ENCODE measurements around the gene CHID1. TPM values are rescaled to one million over a fixed set of nuclear protein-coding genes. Genes with fewer than 3 reads are reported as not detected.
A peak's percentile ranks its signal among the peaks of the same experiment; 100 is the strongest.

The CHID1 gene
- total and polyA plus RNA-seq, 7 experiments from 2014 or later: 30.8 to 61.0 (median 55.3) TPM

DNA sequence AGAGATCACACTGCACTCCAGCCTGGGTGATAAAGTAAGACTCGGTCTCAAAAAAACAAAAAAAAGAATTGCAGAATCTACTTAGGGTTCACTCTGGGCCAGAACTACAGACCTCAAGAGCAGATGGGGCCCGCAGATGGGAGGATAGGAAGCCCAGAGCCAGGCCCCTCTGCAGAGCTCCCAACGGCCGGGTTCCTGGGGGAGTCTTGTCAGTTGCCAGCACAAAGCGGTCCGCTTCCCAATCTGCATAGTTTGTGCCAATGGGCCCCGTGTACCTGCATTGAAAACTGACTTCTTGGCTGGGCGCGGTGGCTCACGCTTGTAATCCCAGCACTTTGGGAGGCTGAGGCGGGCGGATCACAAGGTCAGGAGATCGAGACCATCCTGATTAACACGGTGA, 1.7 kb upstream of the CHID1 start:
- peak overlapping the region in 7 of 10 donors; percentile 38 to 91 (median 87) for H3K4me3 Mint-ChIP-seq

DNA sequence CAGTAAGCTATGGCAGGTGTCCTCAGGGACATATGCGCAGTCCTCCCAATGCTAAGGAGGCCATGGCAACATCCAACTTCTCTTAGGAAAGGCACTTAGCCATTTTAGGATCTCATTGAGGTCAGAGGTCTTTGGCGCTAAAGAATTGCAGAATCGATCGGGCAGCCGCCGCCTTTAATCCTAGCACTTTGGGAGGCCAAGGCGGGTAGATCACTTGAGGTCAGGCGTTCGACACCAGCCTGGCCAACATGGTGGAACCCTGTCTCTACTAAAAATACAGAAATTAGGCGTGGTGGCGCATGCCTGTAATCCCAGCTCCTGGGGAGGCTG, 1.2 kb upstream of the CHID1 start:
- Mint-ChIP-seq H3K4me3 (peak overlapping the region; percentile 82 to 96 (median 89)), H3K27ac (peak overlapping the region; percentile 28 to 97 (median 77)), H3K9me3 (no peaks in the 10 kb centered on the region), H3K4me1 (peaks cover 15 to 24% (median 19%) of the 10 kb centered on the region in 7 donors), H3K36me3 (no peaks in the 10 kb centered on the region), H3K27me3 (no peaks in the 10 kb centered on the region)
- ATAC-seq (no peak), DNase-seq (no peak)
- H3K4me3 ChIP-seq (ENCODE audit: low read length): no peak overlapping the region
- intact Hi-C loops (cut with micrococcal nuclease): loop anchor here (2.0 to 10.0 kb wide), 5 partner anchors 63 to 473 kb away; partner anchors contain the start of genes BRSK2 (in 1 of the 2), PHRF1 (in 1 of the 2) and TALDO1 (in 1 of the 2)
- ChIA-PET CTCF (no interaction called here), POLR2A (interaction anchor here (0.9 to 1.4 kb wide), 5 partner anchors 10 to 348 kb away, joined by 3 to 6 read pairs (median 5); partner anchors contain the start of gene TSPAN4)
- peaks cover 0 to 11% (median 0%) of the 10 kb centered on the region in 3 experiments for H3K36me3 ChIP-seq (ENCODE audit: control insufficient read depth in 2 of 3, insufficient read depth in 3 of 3, low read length in 3 of 3)
- H3K4me1 ChIP-seq (ENCODE audit: control insufficient read depth in 2 of 2, insufficient read depth in 2 of 2, low read length in 2 of 2): peaks cover 4 to 10% of the 10 kb centered on the region in 2 donors
- no peaks in the 10 kb centered on the region for H3K9me3 ChIP-seq (ENCODE audit: control insufficient read depth in 2 of 3, low read length in 3 of 3)
- H3K27ac ChIP-seq (ENCODE audit: low read depth, low read length): no peak overlapping the region
- no peaks in the 10 kb centered on the region for H3K27me3 ChIP-seq (ENCODE audit: control insufficient read depth in 2 of 2, insufficient read depth in 2 of 2, low read length in 2 of 2)

More for the DNA sequence above, 1.7 kb upstream of the CHID1 start:
- DNase-seq (no peak), ATAC-seq (no peak)
- H3K27me3 Mint-ChIP-seq: no peaks in the 10 kb centered on the region
- CTCF ChIA-PET: no interaction called here
- peaks cover 4 to 10% of the 10 kb centered on the region in 2 donors for H3K4me1 ChIP-seq (ENCODE audit: control insufficient read depth in 2 of 2, insufficient read depth in 2 of 2, low read length in 2 of 2)
- POLR2A ChIA-PET: interaction anchor here (1.1 to 1.4 kb wide), 2 partner anchors 10 to 103 kb away, joined by 3 to 5 read pairs; no protein-coding TSS in a partner anchor
- no peaks in the 10 kb centered on the region for H3K27me3 ChIP-seq (ENCODE audit: control insufficient read depth in 2 of 2, insufficient read depth in 2 of 2, low read length in 2 of 2)
- peak overlapping the region in 2 of 9 donors; percentile 28 to 52 for H3K27ac Mint-ChIP-seq
- peaks cover 0 to 11% (median 0%) of the 10 kb centered on the region in 3 experiments for H3K36me3 ChIP-seq (ENCODE audit: control insufficient read depth in 2 of 3, insufficient read depth in 3 of 3, low read length in 3 of 3)
- H3K27ac ChIP-seq (ENCODE audit: low read depth, low read length): no peak overlapping the region
- no peak overlapping the region for H3K4me3 ChIP-seq (ENCODE audit: low read length)
- no peaks in the 10 kb centered on the region for H3K36me3 Mint-ChIP-seq
- H3K9me3 ChIP-seq (ENCODE audit: control insufficient read depth in 2 of 3, low read length in 3 of 3): no peaks in the 10 kb centered on the region
- intact Hi-C loops (cut with micrococcal nuclease): loop anchor here (5.0 to 10.0 kb wide), 3 partner anchors 65 to 473 kb away; partner anchors contain the start of genes BRSK2 (in 1 of the 2) and TALDO1 (in 1 of the 2)
- H3K4me1 Mint-ChIP-seq: peaks cover 15 to 24% (median 19%) of the 10 kb centered on the region in 7 donors
- H3K9me3 Mint-ChIP-seq: no peaks in the 10 kb centered on the region

DNA sequence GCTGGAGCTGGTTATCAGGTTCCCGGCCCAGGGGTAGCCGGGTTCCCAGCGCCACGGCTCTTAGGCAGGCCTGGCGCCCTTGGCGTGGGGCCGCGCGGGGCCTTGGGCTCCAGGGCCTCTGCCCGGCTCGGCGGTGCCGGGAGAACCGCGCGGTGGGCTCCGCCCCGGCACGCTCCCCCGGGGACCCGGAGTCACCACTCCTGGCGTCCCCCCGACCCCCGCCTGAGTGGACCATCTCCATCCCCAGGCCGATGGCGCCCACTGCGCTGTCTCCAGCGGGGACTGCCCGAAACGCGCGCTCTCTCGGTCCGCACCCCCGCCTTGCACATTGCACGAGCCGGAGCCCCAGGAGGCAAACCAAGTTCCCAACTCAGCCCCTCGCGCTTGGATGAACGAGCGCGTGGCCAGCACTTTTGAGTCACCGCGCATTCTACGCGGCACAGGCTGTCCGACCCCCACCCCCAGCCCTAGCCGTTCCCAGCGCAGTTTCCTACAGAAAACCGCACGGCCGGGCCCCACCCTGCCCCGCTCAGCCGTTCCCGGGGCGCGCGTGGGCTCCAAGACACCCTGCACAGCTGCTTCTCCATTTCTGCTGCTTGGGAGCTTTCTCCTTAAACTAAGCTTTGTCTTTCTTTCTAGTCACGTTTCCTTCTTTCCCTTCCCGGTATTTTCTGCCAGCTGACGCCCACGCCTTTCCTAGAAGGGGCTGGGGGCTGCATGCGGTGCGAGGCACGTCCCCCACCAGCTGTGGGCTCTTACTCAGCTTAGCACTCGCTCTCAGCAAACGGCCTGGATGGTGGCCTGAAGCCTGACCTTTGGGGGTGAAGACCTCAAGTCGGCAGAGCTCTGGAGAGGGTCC, 650 bp upstream of the CHID1 start:
- Mint-ChIP-seq H3K27ac (peak overlapping the region; percentile 28 to 97 (median 77)), H3K4me1 (peaks cover 15 to 24% (median 19%) of the 10 kb centered on the region in 7 donors), H3K4me3 (peak overlapping the region; percentile 82 to 96 (median 89)), H3K36me3 (peaks cover 0 to 3% (median 0%) of the 10 kb centered on the region in 5 donors), H3K9me3 (no peaks in the 10 kb centered on the region), H3K27me3 (no peaks in the 10 kb centered on the region)
- peaks cover 0 to 11% (median 0%) of the 10 kb centered on the region in 3 experiments for H3K36me3 ChIP-seq (ENCODE audit: control insufficient read depth in 2 of 3, insufficient read depth in 3 of 3, low read length in 3 of 3)
- H3K4me1 ChIP-seq (ENCODE audit: control insufficient read depth in 2 of 2, insufficient read depth in 2 of 2, low read length in 2 of 2): peaks cover 4 to 10% of the 10 kb centered on the region in 2 donors
- ChIA-PET POLR2A (interaction anchor here (0.9 to 1.4 kb wide), 6 partner anchors 8 to 347 kb away, joined by 3 to 6 read pairs (median 4); partner anchors contain the start of gene TSPAN4), CTCF (no interaction called here)
- H3K27me3 ChIP-seq (ENCODE audit: control insufficient read depth in 2 of 2, insufficient read depth in 2 of 2, low read length in 2 of 2): no peaks in the 10 kb centered on the region
- DNase-seq (peak in 4 of 9 donors; percentile 22 to 30 (median 27)), ATAC-seq (peak; percentile 43)
- H3K4me3 ChIP-seq (ENCODE audit: low read length): peak overlapping the region; percentile 54
- no peaks in the 10 kb centered on the region for H3K9me3 ChIP-seq (ENCODE audit: control insufficient read depth in 2 of 3, low read length in 3 of 3)
- H3K27ac ChIP-seq (ENCODE audit: low read depth, low read length): peak overlapping the region; percentile 66
- intact Hi-C loops (cut with micrococcal nuclease): loop anchor here (2.0 to 10.0 kb wide), 5 partner anchors 62 to 474 kb away; partner anchors contain the start of genes BRSK2 (in 1 of the 2), PHRF1 (in 1 of the 2) and TALDO1 (in 1 of the 2)

DNA sequence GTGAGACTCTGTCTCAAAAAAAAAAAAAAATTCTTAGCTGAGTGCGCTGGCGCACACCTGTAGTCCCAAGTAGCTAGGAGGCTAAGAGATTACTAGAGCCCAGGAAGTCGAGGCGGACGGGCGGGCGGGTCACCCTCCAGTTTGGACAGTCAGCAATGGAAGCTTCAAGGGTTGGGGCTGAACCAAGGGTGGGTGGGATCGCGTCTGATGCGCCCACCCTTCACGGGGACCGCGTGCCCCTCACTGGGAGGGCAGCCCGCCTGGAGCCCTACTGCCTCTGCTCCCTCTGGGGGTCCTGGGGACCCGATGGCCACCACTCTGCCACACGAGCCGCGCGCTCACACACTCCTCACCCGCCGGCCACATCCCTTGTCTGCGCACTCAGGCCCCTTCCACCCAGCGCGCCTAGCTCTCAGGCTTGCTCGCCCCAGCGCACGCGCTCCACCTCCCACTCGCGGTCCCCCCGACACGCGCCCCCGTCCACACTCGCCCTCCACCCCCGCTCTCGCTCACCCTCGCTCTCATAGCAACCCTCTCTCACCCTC, 494 bp downstream of the CHID1 start:
- Histone ChIP-seq H3K4me1 (ENCODE audit: control insufficient read depth in 2 of 2, insufficient read depth in 2 of 2, low read length in 2 of 2) (peaks cover 4 to 10% of the 10 kb centered on the region in 2 donors), H3K27me3 (ENCODE audit: control insufficient read depth in 2 of 2, insufficient read depth in 2 of 2, low read length in 2 of 2) (no peaks in the 10 kb centered on the region), H3K4me3 (ENCODE audit: low read length) (peak overlapping the region; percentile 68), H3K36me3 (ENCODE audit: control insufficient read depth in 2 of 3, insufficient read depth in 3 of 3, low read length in 3 of 3) (peaks cover 0 to 11% (median 0%) of the 10 kb centered on the region in 3 experiments), H3K9me3 (ENCODE audit: control insufficient read depth in 2 of 3, low read length in 3 of 3) (no peaks in the 10 kb centered on the region), H3K27ac (ENCODE audit: low read depth, low read length) (peak overlapping the region; percentile 79)
- ATAC-seq (no peak), DNase-seq (peak in 1 of 9 donors; percentile 30)
- intact Hi-C loops (cut with micrococcal nuclease): loop anchor here (1.0 to 10.0 kb wide), 8 partner anchors 15 to 475 kb away; partner anchors contain the start of genes AP2A2 (in 2 of the 2), BRSK2 (in 1 of the 2), DEAF1 (in 1 of the 2) and PHRF1 (in 1 of the 2)
- no peaks in the 10 kb centered on the region for H3K27me3 Mint-ChIP-seq
- ChIA-PET POLR2A (interaction anchor here (0.6 to 0.7 kb wide), 2 partner anchors 12 to 68 kb away, joined by 4 read pairs; no protein-coding TSS in a partner anchor), CTCF (interaction anchor here (1.3 kb wide), 1 partner anchor 62 kb away, joined by 3 read pairs; no protein-coding TSS in a partner anchor)
- H3K4me3 Mint-ChIP-seq: peak overlapping the region; percentile 76 to 99 (median 90)
- H3K4me1 Mint-ChIP-seq: peaks cover 15 to 24% (median 22%) of the 10 kb centered on the region in 7 donors
- H3K36me3 Mint-ChIP-seq: peaks cover 0 to 7% (median 0%) of the 10 kb centered on the region in 5 donors
- no peaks in the 10 kb centered on the region for H3K9me3 Mint-ChIP-seq
- H3K27ac Mint-ChIP-seq: peak overlapping the region in 8 of 9 donors; percentile 15 to 90 (median 77)

DNA sequence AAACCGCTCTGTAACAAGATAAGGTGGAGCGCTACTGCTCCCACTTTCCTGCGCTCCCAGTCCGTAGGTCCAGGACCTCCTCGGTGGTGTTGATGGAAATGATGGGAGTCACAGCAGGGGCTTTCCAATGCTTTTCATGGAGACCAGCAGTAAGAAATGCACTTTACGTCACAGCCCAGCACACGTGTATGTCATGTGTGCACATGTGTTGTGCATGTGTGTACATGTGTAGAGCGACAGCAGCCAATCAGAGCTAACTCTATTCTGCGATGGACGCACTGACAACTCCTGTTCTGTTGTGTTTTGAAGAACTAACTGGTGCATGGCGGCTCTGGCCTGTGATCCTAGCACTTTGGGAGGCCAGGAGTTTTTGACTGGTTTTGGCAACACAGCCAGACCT, 1.2 kb downstream of the CHID1 start:
- Mint-ChIP-seq H3K36me3 (peaks cover 0 to 11% (median 0%) of the 10 kb centered on the region in 5 donors), H3K9me3 (no peaks in the 10 kb centered on the region), H3K4me3 (peak overlapping the region; percentile 76 to 99 (median 90)), H3K27me3 (no peaks in the 10 kb centered on the region), H3K4me1 (peaks cover 15 to 24% (median 22%) of the 10 kb centered on the region in 7 donors), H3K27ac (peak overlapping the region in 1 of 9 donors; percentile 23)
- no peak overlapping the region for H3K27ac ChIP-seq (ENCODE audit: low read depth, low read length)
- H3K9me3 ChIP-seq (ENCODE audit: control insufficient read depth in 2 of 3, low read length in 3 of 3): no peaks in the 10 kb centered on the region
- POLR2A ChIA-PET: interaction anchor here (0.6 kb wide), 2 partner anchors 10 to 69 kb away, joined by 3 to 4 read pairs; no protein-coding TSS in a partner anchor
- ATAC-seq (no peak), DNase-seq (no peak)
- H3K36me3 ChIP-seq (ENCODE audit: control insufficient read depth in 2 of 3, insufficient read depth in 3 of 3, low read length in 3 of 3): peaks cover 0 to 16% (median 0%) of the 10 kb centered on the region in 3 experiments
- H3K4me3 ChIP-seq (ENCODE audit: low read length): no peak overlapping the region
- peaks cover 4 to 10% of the 10 kb centered on the region in 2 donors for H3K4me1 ChIP-seq (ENCODE audit: control insufficient read depth in 2 of 2, insufficient read depth in 2 of 2, low read length in 2 of 2)
- no peaks in the 10 kb centered on the region for H3K27me3 ChIP-seq (ENCODE audit: control insufficient read depth in 2 of 2, insufficient read depth in 2 of 2, low read length in 2 of 2)
- intact Hi-C loops (cut with micrococcal nuclease): no loop called here
- CTCF ChIA-PET: interaction anchor here (1.3 kb wide), 1 partner anchor 61 kb away, joined by 3 read pairs; no protein-coding TSS in a partner anchor

DNA sequence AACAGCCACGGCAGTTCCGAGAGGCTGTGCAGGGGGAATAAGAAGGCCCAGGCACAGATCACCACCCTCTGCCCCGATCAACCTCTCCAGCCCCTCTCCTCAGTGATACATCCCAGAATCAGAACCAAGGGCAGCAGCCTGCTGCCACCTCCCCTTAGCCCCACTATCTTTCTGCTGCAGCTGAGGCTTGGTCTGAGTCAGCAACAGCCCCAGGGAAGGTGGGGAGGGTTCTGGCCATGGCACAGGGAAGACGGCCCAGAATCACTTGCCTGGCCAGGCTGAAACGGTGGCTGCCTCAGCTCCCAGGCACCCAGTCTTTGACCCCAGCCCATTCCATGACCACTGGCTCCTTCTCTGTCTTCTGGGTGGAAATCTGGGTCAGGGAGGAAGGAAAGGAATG, 2.3 kb downstream of the CHID1 start:
- no peak overlapping the region for H3K4me3 ChIP-seq (ENCODE audit: low read length)
- no peaks in the 10 kb centered on the region for H3K27me3 ChIP-seq (ENCODE audit: control insufficient read depth in 2 of 2, insufficient read depth in 2 of 2, low read length in 2 of 2)
- Mint-ChIP-seq H3K27ac (peak overlapping the region in 3 of 9 donors; percentile 18 to 43 (median 36)), H3K36me3 (peaks cover 0 to 19% (median 2%) of the 10 kb centered on the region in 5 donors), H3K4me3 (peak overlapping the region in 6 of 10 donors; percentile 37 to 61 (median 50)), H3K27me3 (no peaks in the 10 kb centered on the region), H3K9me3 (no peaks in the 10 kb centered on the region), H3K4me1 (peaks cover 18 to 24% (median 22%) of the 10 kb centered on the region in 7 donors)
- H3K4me1 ChIP-seq (ENCODE audit: control insufficient read depth in 2 of 2, insufficient read depth in 2 of 2, low read length in 2 of 2): peaks cover 4 to 10% of the 10 kb centered on the region in 2 donors
- peaks cover 0 to 25% (median 0%) of the 10 kb centered on the region in 3 experiments for H3K36me3 ChIP-seq (ENCODE audit: control insufficient read depth in 2 of 3, insufficient read depth in 3 of 3, low read length in 3 of 3)
- intact Hi-C loops (cut with micrococcal nuclease): no loop called here
- ATAC-seq (no peak), DNase-seq (no peak)
- H3K27ac ChIP-seq (ENCODE audit: low read depth, low read length): no peak overlapping the region
- CTCF ChIA-PET: no interaction called here
- POLR2A ChIA-PET: no interaction called here
- H3K9me3 ChIP-seq (ENCODE audit: control insufficient read depth in 2 of 3, low read length in 3 of 3): no peaks in the 10 kb centered on the region

Measured in naive thymus-derived CD4-positive, alpha-beta T cell (primary cell).